Parathyroid adenoma (tissue), 2 donors: ENCODE data around the gene CEP55.

Experiments
- H2AFZ ChIP-seq: fragments of 300-600 bp; sonication (generic); one replicate; pipeline ENCODE4 v1.7.0; 2017; ENCODE audit warnings: antibody characterized with exemption, mild to moderate bottlenecking
- H3K27ac ChIP-seq: fragments of 300-600 bp; sonication (generic); one replicate; pipeline ENCODE4 v1.7.0; 2017
- H3K27me3 ChIP-seq: fragments of 300-600 bp; sonication (generic); one replicate; pipeline ENCODE4 v1.7.0; 2017; ENCODE audit warnings: low read length; ENCODE audit not compliant: control insufficient read depth, insufficient read depth
- H3K36me3 ChIP-seq: fragments of 300-600 bp; sonication (generic); one replicate; pipeline ENCODE4 v1.7.0; 2017; ENCODE audit warnings: low read length; ENCODE audit not compliant: control insufficient read depth, insufficient read depth
- H3K4me1 ChIP-seq: fragments of 300-600 bp; sonication (generic); one replicate; pipeline ENCODE4 v1.7.0; 2017; ENCODE audit warnings: control low read depth
- H3K4me2 ChIP-seq: fragments of 300-600 bp; sonication (generic); one replicate; pipeline ENCODE4 v1.7.0; 2017; ENCODE audit warnings: low read length
- H3K4me3 ChIP-seq: fragments of 300-600 bp; sonication (generic); one replicate; pipeline ENCODE4 v1.7.0; 2017; ENCODE audit warnings: low read depth, low read length
- H3K79me2 ChIP-seq: fragments of 300-600 bp; sonication (generic); one replicate; pipeline ENCODE4 v1.7.0; 2017; ENCODE audit warnings: control low read depth
- H3K9ac ChIP-seq: fragments of 300-600 bp; sonication (generic); one replicate; pipeline ENCODE4 v1.7.0; 2017; ENCODE audit warnings: mild to moderate bottlenecking
- H3K9me3 ChIP-seq: fragments of 300-600 bp; sonication (generic); one replicate; pipeline ENCODE4 v1.7.0; 2017; ENCODE audit warnings: low read length; ENCODE audit not compliant: control insufficient read depth
- CTCF ChIP-seq: fragments of 300-600 bp; sonication (generic); IDR thresholded peaks from one replicate; pipeline ENCODE4 v1.7.0; 2017; ENCODE audit warnings: antibody characterized with exemption, mild to moderate bottlenecking
- donor health status: primary hyperparathyroidism.

Gene CEP55

DNA sequence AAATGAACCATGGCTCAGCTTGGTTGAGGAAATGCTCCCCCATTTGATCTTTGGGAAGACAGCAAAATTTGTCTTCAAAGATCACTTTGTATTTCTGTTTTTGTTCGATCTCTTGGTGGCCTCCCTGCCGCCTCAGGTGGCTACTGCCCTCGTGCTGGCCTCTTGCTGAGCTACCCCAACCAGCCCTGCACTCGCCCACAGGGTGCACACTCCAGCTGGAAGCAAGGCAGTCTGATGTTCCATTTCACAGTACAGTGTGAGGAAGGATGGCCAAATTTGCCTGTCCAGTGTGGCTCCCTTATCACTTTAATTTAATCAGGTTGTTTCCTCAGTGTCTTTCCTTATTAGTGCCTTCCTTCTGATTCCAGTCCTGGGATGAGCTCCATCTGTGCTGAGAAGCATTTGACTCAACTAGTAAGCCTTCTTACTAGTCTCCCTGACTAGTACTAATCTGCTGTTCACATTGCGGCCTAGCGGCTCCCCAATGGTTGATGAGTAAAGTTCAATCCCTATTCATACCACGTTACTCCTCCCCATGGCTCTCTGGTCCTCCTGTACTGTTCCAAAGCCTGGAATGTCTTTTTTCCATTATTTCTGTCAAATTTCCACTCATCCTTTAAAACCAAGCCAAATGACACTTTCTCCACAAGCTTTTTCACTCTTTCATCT is 22.5 kb upstream of the CEP55 start:
- Histone ChIP-seq H3K9ac (no peak overlapping the region), H3K4me3 (no peak overlapping the region), H2AFZ (no peak overlapping the region), H3K4me2 (no peak overlapping the region), H3K9me3 (no peaks in the 10 kb centered on the region), H3K4me1 (peaks cover 17% of the 10 kb centered on the region), H3K27ac (no peak overlapping the region), H3K27me3 (no peaks in the 10 kb centered on the region), H3K79me2 (peaks cover 19% of the 10 kb centered on the region), H3K36me3 (no peaks in the 10 kb centered on the region)
- TF ChIP-seq CTCF: no peak

GRCh38 chr10:93475227-93475626 is 21.2 kb upstream of the CEP55 start:
- H3K27me3 ChIP-seq: no peaks in the 10 kb centered on the region
- H3K4me3 ChIP-seq: no peak overlapping the region
- no peak overlapping the region for H3K9ac ChIP-seq
- no peak overlapping the region for H3K4me2 ChIP-seq
- H3K9me3 ChIP-seq: no peaks in the 10 kb centered on the region
- peaks cover 19% of the 10 kb centered on the region for H3K79me2 ChIP-seq
- H3K36me3 ChIP-seq: no peaks in the 10 kb centered on the region
- H3K27ac ChIP-seq: no peak overlapping the region
- no peak for TF ChIP-seq CTCF
- H3K4me1 ChIP-seq: peaks cover 10% of the 10 kb centered on the region
- H2AFZ ChIP-seq: no peak overlapping the region

- H3K9ac ChIP-seq: no peak overlapping the region
- H3K4me3 ChIP-seq: no peak overlapping the region
- no peaks in the 10 kb centered on the region for H3K36me3 ChIP-seq
- no peaks in the 10 kb centered on the region for H3K9me3 ChIP-seq
- peaks cover 21% of the 10 kb centered on the region for H3K79me2 ChIP-seq
- TF ChIP-seq CTCF: no peak
- H3K27ac ChIP-seq: no peak overlapping the region
- no peak overlapping the region for H2AFZ ChIP-seq
- H3K4me1 ChIP-seq: peaks cover 13% of the 10 kb centered on the region
- H3K27me3 ChIP-seq: no peaks in the 10 kb centered on the region
- no peak overlapping the region for H3K4me2 ChIP-seq
Observed at GRCh38 chr10:93475871-93476270, 20.5 kb upstream of the CEP55 start.

DNA sequence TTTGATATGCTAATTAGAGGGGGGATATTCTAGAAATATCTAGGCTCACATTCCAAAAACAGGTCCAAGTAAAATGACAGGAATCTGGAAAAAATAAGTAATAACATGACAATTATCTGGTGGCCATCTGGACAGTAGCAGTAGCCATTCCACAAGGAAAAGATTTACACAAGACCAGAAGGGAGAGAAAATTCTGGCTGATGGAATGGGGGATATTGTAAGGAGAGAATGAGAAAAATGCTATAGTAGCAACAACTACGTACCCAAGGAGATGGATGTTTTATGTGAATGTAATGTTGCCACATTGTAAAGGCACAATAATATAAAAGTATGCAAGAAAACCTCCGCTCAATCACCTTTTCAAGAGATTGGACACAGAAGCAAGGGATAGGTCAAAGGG is 19.7 kb upstream of the CEP55 start:
- Histone ChIP-seq H3K79me2 (peaks cover 28% of the 10 kb centered on the region), H3K4me2 (no peak overlapping the region), H3K27ac (no peak overlapping the region), H3K4me1 (peaks cover 18% of the 10 kb centered on the region), H2AFZ (no peak overlapping the region), H3K36me3 (no peaks in the 10 kb centered on the region), H3K9me3 (no peaks in the 10 kb centered on the region), H3K4me3 (no peak overlapping the region), H3K9ac (no peak overlapping the region), H3K27me3 (no peaks in the 10 kb centered on the region)
- no peak for TF ChIP-seq CTCF

- no peak for TF ChIP-seq CTCF
- H3K27ac ChIP-seq: no peak overlapping the region
- H2AFZ ChIP-seq: no peak overlapping the region
- H3K9ac ChIP-seq: no peak overlapping the region
- peaks cover 20% of the 10 kb centered on the region for H3K79me2 ChIP-seq
- no peaks in the 10 kb centered on the region for H3K27me3 ChIP-seq
- no peaks in the 10 kb centered on the region for H3K9me3 ChIP-seq
- no peak overlapping the region for H3K4me3 ChIP-seq
- no peak overlapping the region for H3K4me2 ChIP-seq
- H3K36me3 ChIP-seq: no peaks in the 10 kb centered on the region
- peaks cover 13% of the 10 kb centered on the region for H3K4me1 ChIP-seq
Observed at GRCh38 chr10:93478873-93479272, 17.5 kb upstream of the CEP55 start.
